Lung (tissue), 12 donors: ENCODE measurements around the gene MAPKAPK2. TPM values are rescaled to one million over a fixed set of nuclear protein-coding genes. Genes with fewer than 3 reads are reported as not detected.

Source experiments
- ATAC-seq: fragments of 200-7000 bp; cut with Tn5 transposase; one replicate; pipeline ENCODE4 v1.9.1; 2020; ENCODE audit warnings: moderate number of reproducible peaks; ENCODE audit not compliant: insufficient read depth, low FRiP score
- DNase-seq, 3 donors: peaks; one replicate each; pipeline ENCODE4 v3.0.0-alpha.2; 2013 to 2017
- H3K27ac ChIP-seq, 2 donors: one replicate each; pipeline ENCODE4 v1.5.1; 2013; ENCODE audit warnings: mild to moderate bottlenecking in 2 of 2, moderate library complexity in 2 of 2, control low read depth in 1 of 2, inconsistent platforms in 1 of 2, low read depth in 1 of 2, low read length in 1 of 2
- H3K27me3 ChIP-seq, 3 donors: one replicate each; pipeline ENCODE4 v1.5.1; 2013; ENCODE audit warnings: low read length in 2 of 3; ENCODE audit not compliant: control insufficient read depth in 3 of 3, insufficient read depth in 3 of 3
- H3K36me3 ChIP-seq, 4 donors: one replicate each; pipeline ENCODE4 v1.5.1; 2013; ENCODE audit warnings: low read length in 4 of 4, mild to moderate bottlenecking in 1 of 4, moderate library complexity in 1 of 4; ENCODE audit not compliant: control insufficient read depth in 4 of 4, insufficient read depth in 4 of 4
- H3K4me1 ChIP-seq, 5 donors: one replicate each; pipeline ENCODE4 v1.5.1; 2013; ENCODE audit warnings: low read length in 5 of 5, mild to moderate bottlenecking in 2 of 5, moderate library complexity in 1 of 5; ENCODE audit not compliant: control insufficient read depth in 5 of 5, insufficient read depth in 5 of 5
- H3K4me3 ChIP-seq: one replicate; pipeline ENCODE4 v1.5.1; 2013; ENCODE audit warnings: mild to moderate bottlenecking, control low read depth, moderate library complexity
- H3K9ac ChIP-seq, 2 donors: one replicate each; pipeline ENCODE4 v1.5.1; 2013; ENCODE audit warnings: low read length in 2 of 2, control low read depth in 1 of 2; ENCODE audit not compliant: insufficient read depth in 1 of 2
- H3K9me3 ChIP-seq, 4 donors: one replicate each; pipeline ENCODE4 v1.5.1; 2013; ENCODE audit warnings: low read length in 3 of 4, mild to moderate bottlenecking in 1 of 4, moderate library complexity in 1 of 4; ENCODE audit not compliant: control insufficient read depth in 4 of 4, insufficient read depth in 3 of 4
- WGBS, 2 donors: extraction: QIAGEN DNeasy Blood & Tissue Kit; methylation state at CpG; one replicate each; pipeline ENCODE4 v1.1.7; 2013; 5-methylcytosine and 5-hydroxymethylcytosine counted together
- polyA plus RNA-seq, 2 donors: library from polyadenylated mRNA; stranded (reverse); fragments of 200-250 nt; gene quantifications; one replicate each; pipeline ENCODE4 v1.2.1, GENCODE V29; 2013
- total RNA-seq, 2 donors: library from RNA; depleted of rRNA in 1 of 2; stranded (reverse); fragments of >200 nt in 1 of 2; gene quantifications; one replicate each; pipeline ENCODE4 v1.2.1, GENCODE V29; 2014 to 2021
- TF ChIP-seq, protein P1 (sequence below): IDR thresholded peaks from 2 replicates; pipeline ENCODE4 v1.5.1; 2012; ENCODE audit warnings: mild to moderate bottlenecking; ENCODE audit errors: control extremely low read depth, extremely low read depth
- donor health status: control.
- donor health status: control.
- donor health status: Bipolar disorder and iron deficiency.
- donor health status: healthy.
- donor health status: DM: yes; HTN: yes; CAD: no.

Gene MAPKAPK2
- total and polyA plus RNA-seq, 4 donors, result 35.8 to 116 (median 75.1) TPM

DNA sequence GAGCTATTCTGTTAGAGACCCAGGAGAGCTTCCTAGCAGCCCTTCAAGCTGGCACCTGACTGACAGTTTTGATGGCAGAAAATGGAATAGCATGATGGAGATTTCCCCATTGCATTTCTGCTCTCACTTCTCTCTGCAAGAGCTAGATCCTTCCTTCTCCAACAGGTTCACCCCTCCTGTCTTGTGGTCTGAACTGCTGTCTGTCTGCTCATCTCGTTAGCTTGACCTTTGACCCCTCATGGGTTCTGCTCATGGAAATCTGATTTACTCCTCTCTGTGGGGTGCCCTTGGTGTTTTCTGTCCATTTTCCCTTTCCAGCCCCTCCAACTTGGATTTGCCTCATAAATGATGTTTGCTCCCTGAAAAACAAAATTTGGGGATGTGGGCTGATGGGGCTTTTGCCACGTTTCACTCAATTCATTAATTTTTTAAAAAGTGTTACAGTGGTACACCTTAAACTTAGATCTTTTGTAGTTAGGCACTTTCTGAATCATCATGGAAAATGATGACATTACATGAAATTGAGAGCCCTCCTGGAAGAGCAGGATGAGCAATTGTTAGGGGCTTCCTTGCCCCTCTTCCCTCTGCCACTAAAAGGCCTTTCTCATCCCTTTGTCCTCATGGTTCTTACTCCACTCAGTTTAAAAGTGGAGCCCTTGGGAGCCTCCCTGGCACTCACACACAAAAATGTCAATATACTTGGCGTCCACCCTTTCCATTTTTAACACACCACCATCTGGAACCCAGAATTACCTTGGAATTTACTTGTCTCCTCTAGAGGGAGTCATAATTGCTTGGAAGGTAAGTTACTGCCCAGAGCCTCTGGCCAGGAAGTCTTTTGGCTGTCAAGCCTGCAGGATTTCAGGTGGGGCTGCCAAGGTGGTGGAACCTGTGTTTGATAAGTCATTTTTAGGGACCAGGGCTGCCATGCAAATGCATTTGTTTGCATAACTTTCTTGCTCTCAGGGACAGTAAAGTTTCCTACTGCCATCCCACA lies 54.0 kb downstream of the MAPKAPK2 start:
- Histone ChIP-seq H3K27me3 (no peaks in the 10 kb centered on the region), H3K9ac (no peak overlapping the region), H3K9me3 (no peaks in the 10 kb centered on the region), H3K4me1 (peaks cover 0 to 6% (median 0%) of the 10 kb centered on the region in 5 donors), H3K36me3 (peaks cover 0 to 14% (median 3%) of the 10 kb centered on the region in 4 donors), H3K27ac (no peak overlapping the region), H3K4me3 (no peak overlapping the region)
- peak in 1 of 3 donors; percentile 30 for DNase-seq
- no peak for ATAC-seq
- TF ChIP-seq, protein P1, sequence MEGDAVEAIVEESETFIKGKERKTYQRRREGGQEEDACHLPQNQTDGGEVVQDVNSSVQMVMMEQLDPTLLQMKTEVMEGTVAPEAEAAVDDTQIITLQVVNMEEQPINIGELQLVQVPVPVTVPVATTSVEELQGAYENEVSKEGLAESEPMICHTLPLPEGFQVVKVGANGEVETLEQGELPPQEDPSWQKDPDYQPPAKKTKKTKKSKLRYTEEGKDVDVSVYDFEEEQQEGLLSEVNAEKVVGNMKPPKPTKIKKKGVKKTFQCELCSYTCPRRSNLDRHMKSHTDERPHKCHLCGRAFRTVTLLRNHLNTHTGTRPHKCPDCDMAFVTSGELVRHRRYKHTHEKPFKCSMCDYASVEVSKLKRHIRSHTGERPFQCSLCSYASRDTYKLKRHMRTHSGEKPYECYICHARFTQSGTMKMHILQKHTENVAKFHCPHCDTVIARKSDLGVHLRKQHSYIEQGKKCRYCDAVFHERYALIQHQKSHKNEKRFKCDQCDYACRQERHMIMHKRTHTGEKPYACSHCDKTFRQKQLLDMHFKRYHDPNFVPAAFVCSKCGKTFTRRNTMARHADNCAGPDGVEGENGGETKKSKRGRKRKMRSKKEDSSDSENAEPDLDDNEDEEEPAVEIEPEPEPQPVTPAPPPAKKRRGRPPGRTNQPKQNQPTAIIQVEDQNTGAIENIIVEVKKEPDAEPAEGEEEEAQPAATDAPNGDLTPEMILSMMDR, result no peak
- 59 to 75% methylated on average over 3 of the region's 3 CpGs for WGBS, 2 donors

DNA sequence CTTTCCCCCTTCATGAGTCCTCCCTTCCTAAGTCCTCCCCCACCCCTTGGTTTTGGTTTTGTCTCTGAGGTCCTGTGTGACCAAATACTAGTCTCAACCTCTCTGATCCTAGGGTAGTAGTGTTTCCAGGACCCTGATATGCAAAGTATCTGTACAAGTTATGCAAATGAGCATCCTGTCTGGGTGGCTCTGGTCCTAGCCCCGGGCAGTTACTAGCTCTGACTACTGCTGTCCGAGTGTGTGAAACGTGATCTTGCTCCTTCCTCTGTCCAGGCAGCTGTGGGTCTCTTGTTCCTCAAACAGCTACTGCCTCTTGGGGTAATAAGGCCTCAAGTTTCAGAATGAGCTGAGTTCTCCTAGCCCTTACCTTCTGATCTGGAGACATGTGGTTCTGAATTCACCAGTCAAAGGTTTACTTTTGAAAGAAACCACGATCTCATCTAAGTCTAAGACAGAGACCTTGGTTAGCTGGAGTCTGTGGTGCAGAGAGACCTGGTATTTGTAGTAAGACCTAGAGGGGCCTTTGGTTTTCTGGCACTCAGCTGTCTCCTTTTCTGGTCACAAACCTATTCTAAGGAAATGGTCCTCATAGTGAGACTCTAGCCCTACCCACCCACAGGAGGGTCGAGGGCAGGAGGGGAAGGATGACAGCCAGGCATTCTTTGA lies 54.8 kb downstream of the MAPKAPK2 start:
- TF ChIP-seq, protein P1, result no peak
- Histone ChIP-seq H3K4me1 (peaks cover 0 to 6% (median 0%) of the 10 kb centered on the region in 5 donors), H3K9me3 (no peaks in the 10 kb centered on the region), H3K27ac (no peak overlapping the region), H3K4me3 (no peak overlapping the region), H3K9ac (no peak overlapping the region), H3K27me3 (no peaks in the 10 kb centered on the region), H3K36me3 (peaks cover 0 to 10% (median 3%) of the 10 kb centered on the region in 4 donors)
- peak in 1 of 3 donors; percentile 16 for DNase-seq
- no peak for ATAC-seq
- WGBS, 2 donors, result 32 to 33% methylated on average over 5 of the region's 5 CpGs

DNA sequence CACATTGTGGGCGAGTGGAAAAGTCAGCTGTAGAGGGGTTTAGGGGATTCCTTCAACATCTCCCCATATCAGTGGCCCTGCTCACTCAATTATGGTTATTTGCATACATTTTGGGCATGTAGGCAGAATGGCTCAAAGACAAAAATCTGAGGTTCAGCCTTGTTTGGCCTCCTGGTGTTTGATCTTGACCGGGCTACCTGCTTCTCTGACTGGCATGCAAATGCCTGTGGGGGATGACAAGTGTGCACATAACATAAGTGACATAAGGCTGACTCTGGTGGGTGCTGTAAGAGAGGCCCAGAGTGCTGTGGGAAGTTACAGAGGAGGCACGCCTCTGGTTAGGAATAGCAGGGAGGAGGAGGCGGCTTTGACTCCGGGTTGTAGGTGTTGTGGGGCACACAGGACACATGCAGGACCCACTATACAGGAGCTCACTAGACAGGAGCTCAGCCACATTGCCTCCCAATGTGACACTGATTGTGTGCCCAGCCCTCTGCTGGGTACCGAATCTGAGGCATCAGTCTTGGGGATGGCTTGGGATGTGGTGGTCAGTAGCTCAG lies 56.5 kb downstream of the MAPKAPK2 start:
- Histone ChIP-seq H3K4me1 (peaks cover 0 to 6% (median 0%) of the 10 kb centered on the region in 5 donors), H3K36me3 (no peaks in the 10 kb centered on the region), H3K27me3 (no peaks in the 10 kb centered on the region), H3K9ac (no peak overlapping the region), H3K27ac (no peak overlapping the region), H3K4me3 (no peak overlapping the region), H3K9me3 (no peaks in the 10 kb centered on the region)
- DNase-seq (no peak), ATAC-seq (no peak)
- 90 to 95% methylated on average over 6 of the region's 6 CpGs for WGBS, 2 donors
- TF ChIP-seq, protein P1, result no peak
